Aorta (tissue), 5 donors: ENCODE measurements around the gene ADGRL3. TPM values are rescaled to one million over a fixed set of nuclear protein-coding genes. Genes with fewer than 3 reads are reported as not detected.

ENCODE experiments used
- ATAC-seq: fragments of 200-7000 bp; cut with Tn5 transposase; one replicate; pipeline ENCODE4 v1.9.1; 2022; ENCODE audit warnings: moderate library complexity; ENCODE audit not compliant: low FRiP score
- DNase-seq, 2 donors: peaks; one replicate each; pipeline ENCODE4 v3.0.0-alpha.2; 2020
- H3K27ac ChIP-seq, 2 donors: one replicate each; pipeline ENCODE4 v1.5.1; 2013; ENCODE audit warnings: low read length in 2 of 2, mild to moderate bottlenecking in 2 of 2, moderate library complexity in 2 of 2, control low read depth in 1 of 2, inconsistent platforms in 1 of 2, low read depth in 1 of 2
- H3K27me3 ChIP-seq, 2 donors: one replicate each; pipeline ENCODE4 v1.6.1; 2013; ENCODE audit warnings: control low read depth in 1 of 2, low read length in 1 of 2, mild to moderate bottlenecking in 1 of 2, moderate library complexity in 1 of 2; ENCODE audit not compliant: insufficient read depth in 2 of 2, control insufficient read depth in 1 of 2
- H3K36me3 ChIP-seq, 2 donors: one replicate each; pipeline ENCODE4 v1.6.1; 2013; ENCODE audit warnings: control low read depth in 1 of 2, low read length in 1 of 2, mild to moderate bottlenecking in 1 of 2; ENCODE audit not compliant: insufficient read depth in 2 of 2, control insufficient read depth in 1 of 2
- H3K4me1 ChIP-seq, 2 donors: one replicate each; pipeline ENCODE4 v1.6.1; 2013; ENCODE audit warnings: low read length in 2 of 2, control low read depth in 1 of 2, mild to moderate bottlenecking in 1 of 2, moderate library complexity in 1 of 2; ENCODE audit not compliant: insufficient read depth in 2 of 2, control insufficient read depth in 1 of 2
- H3K4me3 ChIP-seq, 2 donors: one replicate each; pipeline ENCODE4 v1.5.1; 2013; ENCODE audit warnings: low read length in 2 of 2, control low read depth in 1 of 2, mild to moderate bottlenecking in 1 of 2
- H3K9me3 ChIP-seq: one replicate; pipeline ENCODE4 v1.6.1; 2013; ENCODE audit warnings: mild to moderate bottlenecking, low read length; ENCODE audit not compliant: control insufficient read depth
- WGBS, 2 donors: extraction: QIAGEN DNeasy Blood & Tissue Kit; methylation state at CpG; one replicate each; pipeline ENCODE4 v1.1.7; 2013; 5-methylcytosine and 5-hydroxymethylcytosine counted together
- intact Hi-C, 2 donors: fragments of 100-400 bp; cut with DNase I; formaldehyde crosslinking; loops; one replicate each; pipeline versions ENCODE4 v1.14.2 to v1.15.0; 2022
- long read RNA-seq, 2 donors: library from polyadenylated mRNA; unstranded; transcript quantifications; one replicate each; pipeline ENCODE4 v2.0.0, GENCODE V29; 2020 to 2021
- polyA plus RNA-seq, 2 donors: library from polyadenylated mRNA; stranded (reverse); fragments of 200-250 nt; gene quantifications; one replicate each; pipeline ENCODE4 v1.2.3, GENCODE V29; 2013
- total RNA-seq, 2 donors: library from RNA; stranded (reverse); fragmentation: NEBNext Ultra II Directional; extraction: Animal tissue kit (Norgen Biotek cat#: 25700); gene quantifications; one replicate each; pipeline ENCODE4 v1.2.1, GENCODE V29; 2021
- donor health status: healthy with polysubstance abuse.
- donor health status: Bipolar disorder and iron deficiency.
- donor health status: DM: no; HTN: no; CAD: no.
- donor health status: DM: no; HTN: no; CAD: no.
- donor health status: DM: yes; HTN: yes; CAD: no.

Gene ADGRL3
- total RNA-seq (100 to 1,000 TPM in 1 of 2 donors, 10 to 100 TPM in 1; 26.7 to 110 TPM), polyA plus RNA-seq (10 to 100 TPM in 1 of 2 donors, 1 to 10 TPM in 1; 1.8 to 14.8 TPM)
- long read RNA-seq, donor 1, partial matches to known transcripts = 3 of 31 reads
- long read RNA-seq, donor 1, other reads (novel, unspliced or antisense) = 28 of 31 reads
- long read RNA-seq, donor 2, partial matches to known transcripts = 3 of 14 reads
- long read RNA-seq, donor 2, other reads (novel, unspliced or antisense) = 11 of 14 reads

DNA sequence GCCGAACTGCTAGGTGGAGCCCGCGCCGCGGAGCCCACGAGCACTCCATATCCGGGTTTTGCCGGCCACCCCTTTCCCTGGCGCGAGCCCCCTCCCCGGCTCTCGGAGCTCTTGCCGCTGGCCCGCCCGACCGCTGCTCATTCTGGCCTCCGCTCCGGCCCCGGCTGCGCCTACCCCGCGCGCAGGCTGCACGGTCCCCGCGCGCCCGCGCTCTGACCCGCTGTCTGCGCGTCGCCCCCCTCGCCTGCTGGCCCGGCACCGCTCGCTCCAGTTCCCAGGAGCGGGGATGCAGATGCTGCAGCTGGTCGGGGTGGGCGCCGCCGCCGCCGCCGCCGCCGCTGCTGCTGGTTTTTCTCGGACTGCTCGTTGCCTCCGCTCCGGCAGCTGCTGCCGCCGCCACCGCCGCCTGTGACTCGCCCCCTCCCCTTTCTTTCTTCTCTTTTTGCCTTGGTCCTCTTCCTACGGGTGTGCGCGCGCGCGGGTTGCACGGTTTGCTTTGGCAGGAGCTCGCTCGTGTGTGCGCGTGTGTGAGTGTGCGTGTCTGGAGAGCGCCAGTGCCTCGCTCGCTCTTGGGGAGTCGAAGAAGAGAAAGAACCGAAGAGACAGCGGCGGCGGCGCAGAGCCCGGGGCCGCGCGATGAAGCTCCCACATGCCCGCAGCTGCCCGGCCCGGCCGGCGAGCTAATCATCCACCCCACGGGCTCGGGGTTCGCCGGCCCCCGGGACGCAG is at the start of gene ADGRL3:
Gene ADGRL3, plus strand, starts transcription at position 140 of the 729 bp plus-strand sequence.
- no peaks in the 10 kb centered on the region for H3K4me1 ChIP-seq
- no peaks in the 10 kb centered on the region for H3K9me3 ChIP-seq
- H3K4me3 ChIP-seq = peak within 1 kb of the TSS; percentile 92 to 96
- no peaks in the 10 kb centered on the region for H3K27me3 ChIP-seq
- no peaks in the 10 kb centered on the region for H3K36me3 ChIP-seq
- DNase-seq (peak; percentile 47 to 85), ATAC-seq (peak; percentile 74)
- WGBS, 2 donors = 0% methylated on average over 68 to 92 of the region's 92 CpGs
- peak within 1 kb of the TSS in 1 of 2 donors; percentile 1 for H3K27ac ChIP-seq
- intact Hi-C loops = loop anchor here in 1 of 2 donors (10.0 kb wide), 1 partner anchor 74 kb away; no protein-coding TSS in a partner anchor

DNA sequence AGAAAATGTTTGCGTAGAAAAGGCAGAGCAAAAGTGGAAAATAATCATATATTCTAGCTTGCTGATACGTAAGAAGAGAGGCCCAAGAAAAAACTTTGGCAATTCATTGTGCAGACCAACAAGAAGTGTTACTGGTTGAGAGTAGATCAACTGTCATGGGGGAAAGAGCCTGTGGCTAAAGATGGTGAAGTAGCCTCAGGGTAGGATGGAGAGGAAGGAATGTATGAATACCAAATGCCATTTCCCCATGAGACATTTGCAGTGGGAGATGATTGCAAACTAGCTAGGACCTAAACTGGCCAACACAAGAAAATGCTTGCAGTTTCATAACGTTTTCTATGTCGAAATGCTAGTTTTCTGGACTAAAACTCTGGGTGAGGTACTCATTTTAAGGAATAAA is 47.7 kb upstream of the ADGRL3 start:
- ATAC-seq = no peak
- H3K36me3 ChIP-seq = no peaks in the 10 kb centered on the region
- H3K9me3 ChIP-seq = no peaks in the 10 kb centered on the region
- 93% methylated on average over 4 of the region's 4 CpGs for WGBS, 2 donors
- H3K4me1 ChIP-seq = no peaks in the 10 kb centered on the region
- DNase-seq = no peak
- H3K27me3 ChIP-seq = no peaks in the 10 kb centered on the region
- intact Hi-C loops = no loop called here
- H3K27ac ChIP-seq = no peak overlapping the region
- H3K4me3 ChIP-seq = no peak overlapping the region

DNA sequence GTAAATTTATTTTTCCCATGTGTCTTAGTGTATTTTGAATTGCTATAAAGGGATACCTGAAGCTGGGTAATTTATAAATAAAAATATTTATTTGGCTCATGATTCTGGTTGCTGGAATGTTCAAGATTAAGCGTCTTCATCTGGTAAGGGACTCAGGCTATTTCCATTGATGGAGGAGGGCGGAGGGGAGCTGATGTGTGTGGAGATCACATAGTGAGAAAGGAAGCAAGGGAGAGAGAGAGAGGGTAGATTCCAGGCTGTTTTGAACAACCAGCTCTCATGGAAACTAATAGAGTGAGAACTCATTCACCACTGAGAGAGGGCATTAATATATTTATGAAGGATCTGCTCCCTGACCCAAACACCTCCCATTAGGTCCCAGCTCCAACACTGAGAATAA is 39.6 kb upstream of the ADGRL3 start:
- ATAC-seq = no peak
- Histone ChIP-seq H3K36me3 (no peaks in the 10 kb centered on the region), H3K27ac (no peak overlapping the region), H3K4me3 (no peak overlapping the region), H3K9me3 (no peaks in the 10 kb centered on the region), H3K27me3 (no peaks in the 10 kb centered on the region), H3K4me1 (no peaks in the 10 kb centered on the region)
- DNase-seq = no peak
- 92 to 96% methylated on average over 2 of the region's 2 CpGs for WGBS, 2 donors
- intact Hi-C loops = no loop called here

DNA sequence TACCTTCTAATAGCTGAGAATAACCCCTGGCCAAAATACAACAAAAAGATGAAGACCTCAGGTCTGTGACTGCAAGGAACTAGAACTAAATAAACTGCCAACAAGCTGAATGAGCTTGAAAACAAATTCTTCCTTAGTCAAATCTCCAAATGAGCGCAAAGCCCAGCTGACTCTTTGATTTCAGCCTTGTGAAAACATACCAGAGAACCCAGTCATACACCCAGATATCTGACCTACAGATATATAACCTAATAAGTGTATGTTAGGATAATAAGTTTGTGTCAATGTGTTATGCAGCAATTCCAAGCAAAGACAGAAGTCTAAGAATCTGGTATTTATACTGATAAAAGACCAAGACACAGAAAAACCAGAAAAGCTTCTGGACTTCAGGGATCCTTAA is 38.0 kb upstream of the ADGRL3 start:
- ATAC-seq (no peak), DNase-seq (no peak)
- intact Hi-C loops = no loop called here
- 30 to 34% methylated on average over 1 of the region's 1 CpG for WGBS, 2 donors
- H3K4me3 ChIP-seq = no peak overlapping the region
- H3K4me1 ChIP-seq = no peaks in the 10 kb centered on the region
- no peaks in the 10 kb centered on the region for H3K9me3 ChIP-seq
- H3K27ac ChIP-seq = no peak overlapping the region
- no peaks in the 10 kb centered on the region for H3K27me3 ChIP-seq
- no peaks in the 10 kb centered on the region for H3K36me3 ChIP-seq

DNA sequence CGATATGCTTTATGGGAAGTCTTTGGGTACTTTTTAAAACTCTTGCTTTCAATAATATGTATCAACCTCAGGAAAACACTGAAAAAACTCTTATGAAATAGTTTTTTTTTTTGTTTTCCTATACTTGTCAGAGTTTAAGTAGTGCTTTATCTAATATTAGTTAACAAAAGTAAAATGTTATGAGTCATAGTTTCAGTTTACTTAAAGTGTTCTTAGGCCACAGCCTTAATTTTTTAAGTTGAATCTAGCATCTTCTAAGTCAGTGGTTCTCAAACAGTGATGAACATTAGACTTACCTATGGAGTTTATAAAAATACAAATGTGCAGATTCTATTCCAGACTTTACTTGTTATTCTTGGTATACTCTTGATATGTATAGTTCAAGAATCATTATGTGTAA is 26.3 kb upstream of the ADGRL3 start:
- Histone ChIP-seq H3K4me3 (no peak overlapping the region), H3K27me3 (no peaks in the 10 kb centered on the region), H3K36me3 (no peaks in the 10 kb centered on the region), H3K9me3 (no peaks in the 10 kb centered on the region), H3K4me1 (no peaks in the 10 kb centered on the region), H3K27ac (no peak overlapping the region)
- intact Hi-C loops = no loop called here
- no peak for ATAC-seq
- DNase-seq = no peak
- WGBS, 2 donors = 41 to 56% methylated on average over 1 of the region's 1 CpG

DNA sequence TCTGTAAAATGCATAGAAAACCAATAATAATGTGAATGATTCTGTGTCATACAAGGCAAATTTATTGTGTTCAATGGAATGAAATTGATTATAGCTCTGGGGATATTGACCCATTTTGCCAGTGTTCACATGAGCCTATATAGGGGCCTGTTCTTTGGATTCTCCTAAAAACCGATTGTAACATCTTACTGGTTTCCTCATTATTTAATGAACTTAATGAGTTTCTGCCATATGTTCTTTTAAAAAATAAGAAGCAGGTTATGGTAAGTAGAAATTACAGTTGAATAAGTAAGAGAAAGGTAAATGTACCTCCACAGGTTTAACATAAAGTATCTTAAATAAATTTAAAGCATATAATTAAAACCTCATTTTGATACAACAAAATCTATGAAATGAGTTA is 24.6 kb upstream of the ADGRL3 start:
- ATAC-seq (no peak), DNase-seq (no peak)
- Histone ChIP-seq H3K27ac (no peak overlapping the region), H3K9me3 (no peaks in the 10 kb centered on the region), H3K4me1 (no peaks in the 10 kb centered on the region), H3K27me3 (no peaks in the 10 kb centered on the region), H3K4me3 (no peak overlapping the region), H3K36me3 (no peaks in the 10 kb centered on the region)
- WGBS, 2 donors = 43 to 46% methylated on average over 1 of the region's 1 CpG
- intact Hi-C loops = no loop called here

DNA sequence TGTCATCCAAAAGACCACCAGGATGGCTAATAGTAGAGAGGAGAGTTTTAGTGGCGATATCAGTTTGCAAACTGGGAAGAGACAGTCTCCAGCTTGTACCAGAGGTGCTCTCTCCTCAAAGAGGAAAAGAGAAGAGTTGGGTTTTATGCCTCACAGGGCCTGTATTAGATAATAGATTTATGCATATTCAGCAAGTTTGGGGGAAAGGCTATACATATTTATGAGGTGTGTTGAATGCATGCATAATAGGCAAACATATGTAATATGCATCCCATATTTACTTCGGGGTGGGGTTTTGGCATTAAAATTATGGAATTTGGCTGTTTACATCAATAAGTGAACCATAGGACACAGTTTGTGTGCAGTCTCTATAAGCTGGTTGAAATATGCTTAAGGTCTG is 22.8 kb upstream of the ADGRL3 start:
- intact Hi-C loops = no loop called here
- Histone ChIP-seq H3K27ac (no peak overlapping the region), H3K4me3 (no peak overlapping the region), H3K9me3 (no peaks in the 10 kb centered on the region), H3K36me3 (no peaks in the 10 kb centered on the region), H3K27me3 (no peaks in the 10 kb centered on the region), H3K4me1 (no peaks in the 10 kb centered on the region)
- WGBS, 2 donors = 93 to 97% methylated on average over 2 of the region's 2 CpGs
- ATAC-seq = no peak
- no peak for DNase-seq

DNA sequence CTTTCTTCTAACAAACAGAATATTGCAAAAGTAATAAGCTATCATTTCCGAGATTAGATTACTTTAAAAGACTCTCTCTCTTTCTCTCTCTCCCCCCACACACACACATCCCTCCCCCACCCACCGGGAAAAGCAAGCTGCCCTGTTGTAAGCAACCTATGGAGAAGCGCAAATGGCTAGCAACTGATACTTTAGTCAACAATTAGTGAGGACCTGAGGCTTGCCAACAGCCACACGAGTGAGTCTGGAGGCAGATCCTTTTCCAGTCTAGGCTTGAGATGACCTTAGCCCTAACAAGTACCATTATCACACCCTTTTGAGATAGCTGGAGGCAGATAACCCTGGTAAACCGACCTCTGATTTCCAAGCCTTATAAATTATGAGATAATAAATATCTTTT is 19.7 kb upstream of the ADGRL3 start:
- intact Hi-C loops = no loop called here
- H3K9me3 ChIP-seq = no peaks in the 10 kb centered on the region
- 56 to 58% methylated on average over 5 of the region's 5 CpGs for WGBS, 2 donors
- no peak for DNase-seq
- no peak for ATAC-seq
- no peak overlapping the region for H3K27ac ChIP-seq
- H3K4me3 ChIP-seq = no peak overlapping the region
- H3K36me3 ChIP-seq = no peaks in the 10 kb centered on the region
- H3K27me3 ChIP-seq = no peaks in the 10 kb centered on the region
- H3K4me1 ChIP-seq = no peaks in the 10 kb centered on the region

DNA sequence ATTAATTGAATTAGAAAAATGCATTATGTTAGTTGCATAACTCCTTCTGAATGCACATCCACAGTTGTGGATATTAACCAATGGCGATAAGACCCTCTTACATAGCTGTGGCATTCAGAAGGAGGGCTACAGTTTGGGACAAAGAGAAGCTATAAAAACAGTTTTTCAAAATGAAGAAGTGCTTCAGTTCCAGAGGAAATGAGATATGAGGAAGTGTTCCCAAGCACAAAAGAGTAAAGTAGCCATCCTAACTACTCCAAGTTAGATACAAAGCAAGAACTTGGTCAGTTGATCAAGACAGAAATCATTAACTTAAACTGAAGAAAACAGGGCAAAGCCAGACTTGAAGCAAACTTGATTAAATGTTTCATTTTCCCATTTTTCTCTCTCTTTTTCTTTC is 17.2 kb upstream of the ADGRL3 start:
- intact Hi-C loops = no loop called here
- ATAC-seq (no peak), DNase-seq (no peak)
- H3K4me1 ChIP-seq = no peaks in the 10 kb centered on the region
- H3K27me3 ChIP-seq = no peaks in the 10 kb centered on the region
- no peaks in the 10 kb centered on the region for H3K36me3 ChIP-seq
- H3K4me3 ChIP-seq = no peak overlapping the region
- H3K27ac ChIP-seq = no peak overlapping the region
- WGBS, 2 donors = 94 to 97% methylated on average over 1 of the region's 1 CpG
- no peaks in the 10 kb centered on the region for H3K9me3 ChIP-seq
